HL-60 (cell line): ENCODE measurements around the gene KRT4.

ENCODE experiments used
- DNase-seq, 2 experiments: peaks; one replicate each; pipeline ENCODE4 v3.0.0-alpha.2; 2010 to 2020; ENCODE audit warnings: low read depth in 1 of 2, low spot score in 1 of 2
- H3K27ac ChIP-seq: fragments of 250-450 bp; sonication (Bioruptor Pico); replicated peaks from 2 replicates; pipeline ENCODE4 v1.5.1; 2020; ENCODE audit warnings: mild to moderate bottlenecking, moderate library complexity
- H3K27me3 ChIP-seq: fragments of 250-450 bp; sonication (Bioruptor Pico); 2 replicates; pipeline ENCODE4 v1.5.1; 2021; ENCODE audit warnings: mild to moderate bottlenecking, moderate library complexity; ENCODE audit not compliant: insufficient read depth, poor library complexity, severe bottlenecking
- H3K4me3 ChIP-seq: replicated peaks from 2 replicates; pipeline ENCODE4 v1.5.1; 2011; ENCODE audit warnings: mild to moderate bottlenecking, control low read depth, low read length; ENCODE audit not compliant: insufficient read depth
- CTCF ChIP-seq: IDR thresholded peaks from one replicate; pipeline ENCODE4 v1.5.1; 2011; ENCODE audit warnings: low read length, control low read depth, inconsistent platforms; ENCODE audit not compliant: insufficient read depth
- GABPA ChIP-seq: IDR thresholded peaks from 2 replicates; pipeline ENCODE4 v1.6.1; 2012; ENCODE audit warnings: low read depth
- POLR2AphosphoS5 ChIP-seq: IDR thresholded peaks from 2 replicates; pipeline ENCODE4 v1.6.1; 2012; ENCODE audit warnings: low read depth
- REST ChIP-seq: IDR thresholded peaks from 2 replicates; pipeline ENCODE4 v1.6.1; 2012; ENCODE audit warnings: low read depth; ENCODE audit not compliant: insufficient replicate concordance
- SPI1 ChIP-seq: IDR thresholded peaks from 2 replicates; pipeline ENCODE4 v1.6.1; 2012; ENCODE audit warnings: low read depth, mild to moderate bottlenecking, borderline replicate concordance
- long read RNA-seq: library from polyadenylated mRNA; unstranded; transcript quantifications from one replicate; pipeline ENCODE4 v2.0.0, GENCODE V29; 2020

Gene KRT4
- long read RNA-seq: 0 reads

DNA sequence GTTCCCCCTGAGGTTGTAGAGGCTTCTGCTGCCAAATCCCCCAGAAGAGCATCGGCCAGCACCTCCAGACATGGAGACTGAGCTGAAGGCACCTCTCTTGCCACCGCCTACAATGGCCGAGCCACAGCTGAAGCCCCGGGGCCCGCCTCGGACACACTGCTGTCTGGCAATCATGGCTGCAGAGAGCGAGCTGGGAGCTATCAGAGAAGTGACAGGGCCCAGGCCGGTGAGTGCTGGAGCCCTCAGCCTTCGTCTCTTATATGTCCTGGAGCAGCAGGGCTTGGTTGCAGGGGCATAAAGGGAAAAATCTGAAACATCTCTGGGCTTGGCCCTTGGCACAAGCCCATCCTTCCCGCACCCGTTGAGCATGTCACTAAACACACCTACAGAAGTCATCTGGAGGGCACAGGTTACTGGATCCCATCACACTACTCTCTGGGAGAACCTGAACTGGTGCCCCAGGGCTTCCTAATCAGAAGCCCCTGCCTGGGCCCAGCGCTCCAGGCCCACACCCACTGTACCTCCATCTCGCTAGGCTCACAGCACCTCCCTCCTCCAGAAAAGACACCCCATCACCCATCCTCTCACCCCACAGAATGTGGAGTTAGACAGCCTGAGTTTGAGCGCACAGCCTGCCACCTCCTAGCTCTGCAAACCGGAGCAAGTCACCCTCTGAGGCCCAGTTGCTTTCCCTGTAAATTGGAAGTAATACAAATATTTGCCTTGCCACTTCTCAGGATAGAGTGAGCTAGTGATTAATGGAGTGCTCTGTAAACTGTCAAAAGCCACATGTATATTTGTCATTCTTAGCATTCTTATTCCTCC lies at the start of gene KRT4:
KRT4 (minus strand) TSS at position 232 of the 825 bp plus-strand sequence; CDS start at position 174, 58 bp downstream.
- no peak within 1 kb of the TSS for H3K27ac ChIP-seq
- no peaks in the 10 kb centered on the region for H3K27me3 ChIP-seq
- H3K4me3 ChIP-seq: no peak within 1 kb of the TSS
- TF ChIP-seq POLR2AphosphoS5 (no peak), SPI1 (no peak), REST (no peak)
- DNase-seq: no peak

GRCh38 chr12:52862023-52862422 lies 48.1 kb upstream of the KRT4 start:
- Histone ChIP-seq H3K4me3 (no peak overlapping the region), H3K27me3 (no peaks in the 10 kb centered on the region), H3K27ac (no peak overlapping the region)
- no peak for TF ChIP-seq CTCF
- TF ChIP-seq REST: no peak
- no peak for TF ChIP-seq SPI1
- no peak for TF ChIP-seq POLR2AphosphoS5
- TF ChIP-seq GABPA: no peak
- no peak for DNase-seq

- DNase-seq: no peak
- no peak overlapping the region for H3K4me3 ChIP-seq
- H3K27ac ChIP-seq: no peak overlapping the region
- no peaks in the 10 kb centered on the region for H3K27me3 ChIP-seq
- TF ChIP-seq REST: no peak
- no peak for TF ChIP-seq CTCF
Measured at GRCh38 chr12:52861511-52861910, 47.6 kb upstream of the KRT4 start.
